Measurements from ENCODE around the gene KRT39. TPM values are rescaled to one million over a fixed set of nuclear protein-coding genes. Genes with fewer than 3 reads are reported as not detected.

The KRT39 gene
- total RNA-seq, 1 donor from 2014 or later = not detected

DNA sequence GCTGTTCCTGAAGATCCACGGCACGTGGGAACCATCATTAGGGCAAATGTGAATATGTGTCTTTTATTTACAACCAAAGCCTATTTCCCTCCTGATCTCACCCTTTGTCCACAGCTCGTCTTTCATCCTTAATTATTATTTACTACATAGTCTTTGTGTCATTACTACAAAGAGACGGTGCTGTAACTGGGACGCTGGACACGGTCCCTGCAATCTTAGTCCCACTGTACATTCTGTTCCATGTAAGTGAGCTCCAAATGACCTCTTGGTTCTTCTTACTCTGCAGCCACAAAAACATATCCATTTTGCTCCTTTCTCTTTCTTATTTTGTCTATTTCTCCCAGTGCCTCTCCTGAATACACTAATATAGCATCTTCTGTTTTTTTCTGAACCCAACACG lies 16.6 kb downstream of the KRT39 start:
- no peak overlapping the region for H3K4me3 Mint-ChIP-seq

DNA sequence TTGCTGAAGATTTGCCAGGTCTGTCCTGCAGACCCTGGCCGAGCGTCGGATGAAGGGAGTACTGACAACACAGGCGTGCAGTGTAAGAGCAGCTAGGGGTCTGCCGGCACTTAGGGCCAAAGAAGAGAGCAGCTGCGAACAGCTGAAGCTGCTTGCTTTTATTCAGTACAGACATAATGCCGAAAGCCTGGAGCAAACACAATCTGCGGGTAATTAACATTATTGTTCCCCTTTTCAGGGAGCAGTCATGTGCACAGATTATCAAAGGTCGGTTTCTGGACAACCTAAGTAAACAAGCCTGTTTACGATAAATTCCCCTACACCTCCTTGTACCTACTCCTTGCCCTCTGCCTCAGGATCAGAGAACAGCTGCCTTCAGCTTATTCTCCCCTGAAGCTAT lies 17.3 kb downstream of the KRT39 start:
- H3K4me3 Mint-ChIP-seq = no peak overlapping the region
- intact Hi-C loops (cut with micrococcal nuclease) = no loop called here
- H3K9me3 Mint-ChIP-seq = no peaks in the 10 kb centered on the region
- no peak overlapping the region for H3K27ac Mint-ChIP-seq
- H3K27me3 Mint-ChIP-seq (ENCODE audit: insufficient read depth) = peaks cover 30% of the 10 kb centered on the region
- no peaks in the 10 kb centered on the region for H3K4me1 Mint-ChIP-seq (ENCODE audit: low read depth)
- no peaks in the 10 kb centered on the region for H3K36me3 Mint-ChIP-seq (ENCODE audit: low read depth)
- no peak for DNase-seq (ENCODE audit: low spot score)

More for the DNA sequence above, 16.6 kb downstream of the KRT39 start:
- Mint-ChIP-seq H3K27ac (no peak overlapping the region), H3K36me3 (ENCODE audit: low read depth) (no peaks in the 10 kb centered on the region), H3K9me3 (no peaks in the 10 kb centered on the region), H3K4me1 (ENCODE audit: low read depth) (no peaks in the 10 kb centered on the region), H3K27me3 (ENCODE audit: insufficient read depth) (peaks cover 27% of the 10 kb centered on the region)
- intact Hi-C loops (cut with micrococcal nuclease) = no loop called here
- DNase-seq (ENCODE audit: low spot score) = no peak

DNA sequence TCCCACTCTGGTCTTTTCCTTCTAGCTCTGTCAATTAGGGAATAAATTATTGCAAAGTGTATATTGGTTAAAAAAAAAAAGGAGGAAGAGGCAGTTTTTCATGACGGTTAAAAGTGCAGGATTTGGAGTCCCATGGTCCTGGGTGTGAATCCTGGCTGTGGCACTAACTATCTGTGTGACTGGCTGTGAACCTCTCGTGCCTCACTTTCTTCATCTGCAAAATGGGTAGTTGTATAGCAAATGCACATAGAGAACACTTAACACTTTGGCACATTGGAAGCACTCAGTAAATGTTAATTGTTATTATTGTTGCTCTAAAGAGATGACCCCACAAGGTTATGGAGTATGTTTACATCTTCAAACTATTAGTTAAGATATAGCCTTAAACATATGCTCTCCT lies 18.8 kb downstream of the KRT39 start:
- intact Hi-C loops (cut with micrococcal nuclease) = no loop called here
- H3K9me3 Mint-ChIP-seq = no peaks in the 10 kb centered on the region
- no peak for DNase-seq (ENCODE audit: low spot score)
- H3K4me1 Mint-ChIP-seq (ENCODE audit: low read depth) = no peaks in the 10 kb centered on the region
- H3K36me3 Mint-ChIP-seq (ENCODE audit: low read depth) = no peaks in the 10 kb centered on the region
- peaks cover 25% of the 10 kb centered on the region for H3K27me3 Mint-ChIP-seq (ENCODE audit: insufficient read depth)
- no peak overlapping the region for H3K4me3 Mint-ChIP-seq
- H3K27ac Mint-ChIP-seq = no peak overlapping the region

DNA sequence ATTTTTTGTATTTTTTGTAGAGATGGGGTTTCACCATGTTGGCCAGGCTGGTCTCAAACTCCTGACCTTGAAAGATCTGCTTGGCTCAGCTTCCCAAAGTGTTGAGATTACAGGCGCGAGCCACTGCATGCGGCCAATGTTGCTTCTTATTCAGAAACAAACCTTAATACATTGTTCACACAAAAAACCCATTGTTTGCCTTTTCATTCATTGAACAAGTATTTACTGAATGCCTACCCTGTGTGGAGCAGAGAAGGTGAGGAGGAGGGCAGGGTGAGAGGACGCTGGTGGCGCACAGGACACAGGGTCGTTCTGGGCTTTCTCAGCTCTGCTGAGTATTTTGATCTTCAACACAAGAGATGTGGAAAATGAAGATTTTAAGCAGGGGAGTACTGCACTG lies 21.3 kb downstream of the KRT39 start:
- H3K36me3 Mint-ChIP-seq (ENCODE audit: low read depth) = no peaks in the 10 kb centered on the region
- intact Hi-C loops (cut with micrococcal nuclease) = no loop called here
- H3K9me3 Mint-ChIP-seq = no peaks in the 10 kb centered on the region
- H3K4me1 Mint-ChIP-seq (ENCODE audit: low read depth) = no peaks in the 10 kb centered on the region
- H3K4me3 Mint-ChIP-seq = no peak overlapping the region
- no peak for DNase-seq (ENCODE audit: low spot score)
- H3K27ac Mint-ChIP-seq = no peak overlapping the region
- peaks cover 25% of the 10 kb centered on the region for H3K27me3 Mint-ChIP-seq (ENCODE audit: insufficient read depth)

DNA sequence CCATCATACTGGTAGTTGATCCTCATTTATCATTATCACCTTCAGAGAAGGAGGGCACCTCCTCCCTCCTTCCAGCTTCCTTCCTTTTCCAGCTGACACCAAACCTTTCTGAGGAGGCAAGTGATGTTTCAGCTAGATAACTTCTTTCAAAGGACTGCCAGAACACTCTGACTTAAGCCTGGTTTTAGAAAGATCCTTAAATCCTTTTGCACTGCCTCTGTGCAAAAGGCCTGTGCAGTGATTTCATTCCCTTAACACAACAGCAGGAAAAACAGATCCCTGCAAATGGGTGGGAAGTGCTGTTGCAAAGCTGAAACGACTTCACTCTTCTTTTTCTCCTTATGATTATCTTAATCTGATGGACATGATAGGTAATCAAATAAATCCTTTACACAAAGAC lies 22.2 kb downstream of the KRT39 start:
- H3K4me1 Mint-ChIP-seq (ENCODE audit: low read depth) = no peaks in the 10 kb centered on the region
- intact Hi-C loops (cut with micrococcal nuclease) = no loop called here
- no peak overlapping the region for H3K4me3 Mint-ChIP-seq
- peaks cover 22% of the 10 kb centered on the region for H3K27me3 Mint-ChIP-seq (ENCODE audit: insufficient read depth)
- no peaks in the 10 kb centered on the region for H3K36me3 Mint-ChIP-seq (ENCODE audit: low read depth)
- no peaks in the 10 kb centered on the region for H3K9me3 Mint-ChIP-seq
- DNase-seq (ENCODE audit: low spot score) = no peak
- no peak overlapping the region for H3K27ac Mint-ChIP-seq

DNA sequence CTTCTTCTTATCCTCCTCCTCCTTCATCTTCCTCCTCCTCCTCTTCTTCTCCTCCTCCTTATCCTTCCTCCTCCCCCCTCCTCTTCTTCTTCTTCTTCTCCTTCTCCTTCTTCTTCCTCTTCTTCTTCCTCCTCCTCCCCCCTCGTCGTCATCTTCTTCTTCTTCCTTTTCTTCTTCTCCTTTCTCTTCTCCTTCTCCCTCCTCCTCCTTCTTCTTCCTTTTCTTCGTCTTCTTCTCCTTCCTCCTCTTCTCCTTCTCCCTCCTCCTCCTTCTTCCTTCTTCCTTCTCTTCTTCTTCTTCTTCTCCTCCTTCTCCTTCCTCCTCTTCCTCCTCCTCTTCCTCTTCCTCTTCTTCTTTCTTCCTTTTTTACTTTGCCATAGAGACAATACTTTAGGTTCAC lies 24.2 kb downstream of the KRT39 start:
- no peaks in the 10 kb centered on the region for H3K9me3 Mint-ChIP-seq
- DNase-seq (ENCODE audit: low spot score) = no peak
- H3K4me3 Mint-ChIP-seq = no peak overlapping the region
- intact Hi-C loops (cut with micrococcal nuclease) = no loop called here
- H3K4me1 Mint-ChIP-seq (ENCODE audit: low read depth) = no peaks in the 10 kb centered on the region
- no peaks in the 10 kb centered on the region for H3K36me3 Mint-ChIP-seq (ENCODE audit: low read depth)
- H3K27me3 Mint-ChIP-seq (ENCODE audit: insufficient read depth) = peaks cover 23% of the 10 kb centered on the region
- no peak overlapping the region for H3K27ac Mint-ChIP-seq

DNA sequence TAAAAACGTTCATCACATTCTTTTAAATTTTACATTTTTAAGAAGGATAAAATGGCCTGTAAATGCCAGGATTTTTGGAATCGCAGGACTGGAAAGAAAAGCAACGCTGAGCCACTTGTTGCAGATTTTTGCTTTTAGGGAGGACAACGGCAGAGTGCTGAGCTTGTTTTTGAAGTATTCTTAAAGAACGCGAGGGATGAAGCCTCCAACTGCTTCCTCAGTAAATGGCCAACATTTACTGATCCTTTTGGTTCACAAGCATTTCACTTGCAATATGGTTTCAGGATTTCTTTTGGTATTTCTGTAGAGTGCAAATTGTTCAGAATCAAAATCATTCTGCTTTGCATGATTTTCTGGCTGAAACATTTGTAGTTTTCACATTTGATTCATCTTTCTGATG lies 26.5 kb downstream of the KRT39 start:
- H3K27me3 Mint-ChIP-seq (ENCODE audit: insufficient read depth) = peaks cover 13% of the 10 kb centered on the region
- no peaks in the 10 kb centered on the region for H3K36me3 Mint-ChIP-seq (ENCODE audit: low read depth)
- no peaks in the 10 kb centered on the region for H3K4me1 Mint-ChIP-seq (ENCODE audit: low read depth)
- no peak overlapping the region for H3K4me3 Mint-ChIP-seq
- H3K9me3 Mint-ChIP-seq = no peaks in the 10 kb centered on the region
- DNase-seq (ENCODE audit: low spot score) = no peak
- intact Hi-C loops (cut with micrococcal nuclease) = no loop called here
- no peak overlapping the region for H3K27ac Mint-ChIP-seq

DNA sequence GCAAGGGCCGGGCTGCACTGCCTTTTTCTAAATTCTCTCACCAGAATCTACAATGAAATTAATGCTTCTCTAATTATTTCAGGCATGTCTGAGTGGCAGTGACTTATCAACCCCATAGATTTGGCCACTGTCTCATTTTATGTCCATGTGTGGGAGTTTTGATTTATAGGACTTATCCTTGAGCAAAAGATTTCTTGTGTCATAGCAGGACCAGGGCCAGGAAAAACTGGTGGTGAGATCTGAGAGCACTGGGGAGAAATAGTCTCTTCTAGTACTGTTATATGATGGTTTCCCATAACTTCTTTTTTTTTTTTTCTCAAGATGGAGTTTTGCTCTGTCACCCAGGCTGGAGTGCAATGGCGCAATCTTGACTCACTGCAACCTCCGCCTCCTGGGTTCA lies 27.8 kb downstream of the KRT39 start:
- intact Hi-C loops (cut with micrococcal nuclease) = no loop called here
- no peaks in the 10 kb centered on the region for H3K36me3 Mint-ChIP-seq (ENCODE audit: low read depth)
- no peak overlapping the region for H3K27ac Mint-ChIP-seq
- no peaks in the 10 kb centered on the region for H3K9me3 Mint-ChIP-seq
- no peak overlapping the region for H3K4me3 Mint-ChIP-seq
- H3K27me3 Mint-ChIP-seq (ENCODE audit: insufficient read depth) = peaks cover 11% of the 10 kb centered on the region
- no peaks in the 10 kb centered on the region for H3K4me1 Mint-ChIP-seq (ENCODE audit: low read depth)
- no peak for DNase-seq (ENCODE audit: low spot score)

DNA sequence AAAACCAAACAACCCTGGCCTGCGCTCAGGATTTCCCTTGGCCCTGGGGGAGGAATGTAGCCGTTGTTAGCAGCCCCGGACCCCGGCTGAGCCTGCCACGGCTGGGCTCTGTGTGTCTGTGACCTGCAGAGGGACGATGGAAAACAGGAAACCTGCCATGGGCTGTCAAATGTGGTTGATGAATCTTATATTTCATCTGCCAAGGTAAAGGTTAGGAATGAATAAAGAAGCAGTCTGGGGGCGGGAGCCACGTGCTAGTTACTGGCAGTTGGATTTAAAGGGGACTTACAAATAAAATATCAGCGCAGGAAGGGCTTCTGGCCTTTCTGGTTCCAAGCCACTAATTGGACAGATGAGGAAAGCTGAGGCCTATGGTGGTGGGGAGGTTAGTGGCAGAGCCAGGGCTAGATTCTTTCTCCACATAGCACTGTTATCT lies 29.3 kb downstream of the KRT39 start, which contains the start of gene KRT23:
TSS of gene KRT23 (minus strand) at position 263 of the 436 bp plus-strand sequence. CDS start 1,043 bp downstream, outside the sequence.
- Mint-ChIP-seq H3K27me3 (ENCODE audit: insufficient read depth) (peaks cover 12% of the 10 kb centered on the region), H3K27ac (no peak within 1 kb of the TSS), H3K4me1 (ENCODE audit: low read depth) (no peaks in the 10 kb centered on the region), H3K9me3 (no peaks in the 10 kb centered on the region), H3K36me3 (ENCODE audit: low read depth) (no peaks in the 10 kb centered on the region), H3K4me3 (no peak within 1 kb of the TSS)
- DNase-seq (ENCODE audit: low spot score) = no peak
- intact Hi-C loops (cut with micrococcal nuclease) = no loop called here

DNA sequence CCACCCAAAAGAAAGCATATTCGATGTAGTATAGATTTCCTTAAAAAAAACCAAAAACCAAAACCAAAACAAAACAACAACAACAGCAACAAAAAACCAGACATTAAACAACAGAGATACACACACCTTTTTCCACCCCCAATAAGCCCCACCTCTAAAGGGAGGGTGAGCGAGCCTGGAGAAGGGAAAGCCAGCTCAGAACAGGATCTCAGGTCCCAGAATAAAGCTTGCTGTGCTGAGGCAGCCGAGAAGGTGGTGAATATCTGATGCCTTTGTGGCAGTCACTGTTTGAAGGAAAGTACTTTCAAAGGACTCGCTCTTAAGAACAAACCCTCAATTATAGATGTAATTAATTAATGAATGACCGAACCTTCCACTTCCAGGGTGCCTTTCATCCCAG lies 29.8 kb downstream of the KRT39 start:
- no peak for DNase-seq (ENCODE audit: low spot score)
- intact Hi-C loops (cut with micrococcal nuclease) = no loop called here
- Mint-ChIP-seq H3K27ac (no peak overlapping the region), H3K9me3 (no peaks in the 10 kb centered on the region), H3K36me3 (ENCODE audit: low read depth) (no peaks in the 10 kb centered on the region), H3K4me3 (no peak overlapping the region), H3K4me1 (ENCODE audit: low read depth) (no peaks in the 10 kb centered on the region), H3K27me3 (ENCODE audit: insufficient read depth) (peaks cover 12% of the 10 kb centered on the region)

DNA sequence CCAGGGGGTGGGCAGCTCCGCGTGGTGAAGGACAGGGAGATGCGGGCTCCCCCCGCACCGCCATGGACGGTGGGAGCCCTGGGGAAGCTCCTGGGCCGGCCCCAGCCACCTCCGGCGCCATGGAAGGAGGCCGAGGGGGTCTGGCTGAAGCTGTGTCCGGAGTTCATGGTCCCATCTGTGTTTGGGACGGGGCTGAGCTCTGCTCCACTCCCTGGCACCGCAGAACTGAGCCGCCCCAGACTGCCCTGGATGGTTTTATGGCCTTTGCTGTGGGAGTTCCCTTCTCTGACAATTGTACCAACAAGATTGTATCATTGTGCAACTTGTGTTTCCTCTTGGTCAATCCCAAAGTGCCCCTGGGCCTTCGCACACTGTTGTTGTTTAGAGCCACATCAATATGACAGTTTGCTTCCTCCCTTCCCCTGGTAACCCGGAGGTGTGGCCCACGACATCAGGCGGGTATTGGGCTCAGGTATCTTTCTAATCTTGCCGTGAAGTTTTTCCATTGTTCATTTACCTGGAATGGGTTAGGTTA lies 30.2 kb downstream of the KRT39 start:
- Mint-ChIP-seq H3K27me3 (ENCODE audit: insufficient read depth) (peaks cover 13% of the 10 kb centered on the region), H3K36me3 (ENCODE audit: low read depth) (no peaks in the 10 kb centered on the region)
- intact Hi-C loops (cut with micrococcal nuclease) = no loop called here

DNA sequence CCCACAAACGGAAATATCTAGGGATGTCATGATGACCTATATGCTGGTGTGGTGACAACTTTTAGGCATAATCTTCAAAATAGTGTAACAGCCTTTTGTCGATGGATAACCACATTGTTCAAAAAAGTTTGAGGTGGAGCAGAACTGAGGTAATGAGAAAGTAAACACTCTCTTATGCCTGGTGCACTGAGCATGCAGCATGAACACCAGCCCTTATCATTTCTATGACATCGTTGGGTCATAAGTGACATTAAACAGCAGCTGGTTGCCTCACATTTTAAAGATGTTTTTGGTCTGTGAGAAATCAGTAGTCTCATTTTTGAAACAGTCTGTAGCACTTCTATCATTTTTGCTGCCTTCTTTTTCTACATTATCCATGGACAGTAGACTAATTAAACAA lies 31.1 kb downstream of the KRT39 start:
- intact Hi-C loops (cut with micrococcal nuclease) = no loop called here
- no peak for DNase-seq (ENCODE audit: low spot score)
- Mint-ChIP-seq H3K27ac (no peak overlapping the region), H3K4me1 (ENCODE audit: low read depth) (no peaks in the 10 kb centered on the region), H3K9me3 (no peaks in the 10 kb centered on the region), H3K36me3 (ENCODE audit: low read depth) (no peaks in the 10 kb centered on the region), H3K4me3 (no peak overlapping the region), H3K27me3 (ENCODE audit: insufficient read depth) (peaks cover 15% of the 10 kb centered on the region)

More for the DNA sequence above, 30.2 kb downstream of the KRT39 start:
- DNase-seq (ENCODE audit: low spot score) = no peak
- H3K4me1 Mint-ChIP-seq (ENCODE audit: low read depth) = no peaks in the 10 kb centered on the region
- no peaks in the 10 kb centered on the region for H3K9me3 Mint-ChIP-seq
- H3K4me3 Mint-ChIP-seq = no peak overlapping the region
- H3K27ac Mint-ChIP-seq = no peak overlapping the region

DNA sequence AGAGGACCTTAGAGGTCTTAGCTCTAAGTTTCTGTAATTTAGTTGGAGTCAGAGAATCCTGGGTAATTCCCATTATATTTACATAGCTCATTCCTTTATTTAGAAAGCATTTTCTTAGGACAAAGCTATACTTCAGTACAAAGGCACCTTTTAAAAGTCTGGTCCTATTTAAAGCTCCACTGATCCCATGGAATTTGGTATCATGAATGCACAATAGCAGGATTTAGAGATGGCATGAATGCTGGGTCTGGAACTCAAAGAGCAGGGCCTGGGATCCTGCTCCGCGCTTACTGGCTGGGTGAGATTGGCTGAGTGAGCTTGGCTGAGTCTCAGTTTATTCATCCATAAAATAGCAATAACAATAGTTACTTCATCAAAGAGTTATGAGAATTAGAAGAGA lies 34.1 kb downstream of the KRT39 start:
- H3K9me3 Mint-ChIP-seq = no peaks in the 10 kb centered on the region
- no peaks in the 10 kb centered on the region for H3K36me3 Mint-ChIP-seq (ENCODE audit: low read depth)
- H3K4me3 Mint-ChIP-seq = no peak overlapping the region
- intact Hi-C loops (cut with micrococcal nuclease) = no loop called here
- no peak overlapping the region for H3K27ac Mint-ChIP-seq
- peaks cover 18% of the 10 kb centered on the region for H3K27me3 Mint-ChIP-seq (ENCODE audit: insufficient read depth)
- no peaks in the 10 kb centered on the region for H3K4me1 Mint-ChIP-seq (ENCODE audit: low read depth)
- no peak for DNase-seq (ENCODE audit: low spot score)

DNA sequence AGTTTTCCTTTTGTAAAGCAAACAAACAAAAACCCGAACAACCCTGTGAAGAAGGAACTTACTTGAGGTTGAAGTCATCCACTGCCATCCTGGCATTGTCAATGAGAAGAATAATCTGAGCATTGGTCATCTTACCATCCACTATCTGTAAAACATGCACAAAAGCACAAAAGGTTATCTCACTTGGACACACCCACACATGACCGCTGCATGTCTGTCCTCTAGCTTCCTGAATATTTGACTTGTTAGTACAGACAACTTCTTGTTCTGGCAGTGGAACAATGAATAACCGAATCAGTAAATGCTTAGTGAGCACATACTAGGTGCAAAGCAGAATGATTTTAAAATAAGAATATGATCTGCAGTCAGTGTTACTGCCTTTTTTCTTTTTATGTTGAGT lies 35.4 kb downstream of the KRT39 start:
- Mint-ChIP-seq H3K9me3 (no peaks in the 10 kb centered on the region), H3K4me1 (ENCODE audit: low read depth) (no peaks in the 10 kb centered on the region), H3K4me3 (no peak overlapping the region), H3K27me3 (ENCODE audit: insufficient read depth) (peaks cover 25% of the 10 kb centered on the region), H3K27ac (no peak overlapping the region), H3K36me3 (ENCODE audit: low read depth) (no peaks in the 10 kb centered on the region)
- intact Hi-C loops (cut with micrococcal nuclease) = no loop called here
- DNase-seq (ENCODE audit: low spot score) = no peak

Measured in activated T-helper 1 cell treated with anti-CD3 and anti-CD28 coated beads, Interleukin-12 subunit alpha, Interleukin-12 subunit beta, Interleukin-2, Interleukin-4 antibody, amounts not matched to agents 30 ng/mL and 10 ng/mL and 1 ng/mL, durations not matched to agents 14 hours and 24 hours and 36 hours (primary cell).